SK-N-SH (cell line): ENCODE measurements around the gene METTL25B. TPM values are rescaled to one million over a fixed set of nuclear protein-coding genes. Genes with fewer than 3 reads are reported as not detected.
A peak's percentile ranks its signal among the peaks of the same experiment; 100 is the strongest.

Experiments
- CTCF ChIA-PET: fragments of 300-600, 350-600 bp; formaldehyde crosslinking; extraction: SDS; loops from one replicate; lab custom pipeline; 2021; lab: Yijun Ruan, JAX
- POLR2A ChIA-PET: fragments of 350-600 bp; sonication (Branson Sonifier 250); formaldehyde crosslinking; extraction: SDS; loops from one replicate; lab custom pipeline; 2020; ENCODE audit warnings: antibody characterized with exemption, inconsistent platforms; lab: Yijun Ruan, JAX
- DNase-seq: peaks from one replicate; pipeline ENCODE4 v3.0.0; 2012
- H2AFZ ChIP-seq: fragments of 200-600 bp; sonication (generic); 2 replicates; pipeline ENCODE4 v1.8.1; 2016; ENCODE audit warnings: antibody characterized with exemption, mild to moderate bottlenecking, low read depth
- H3F3A ChIP-seq: fragments of 200-600 bp; sonication (generic); replicated peaks from 2 replicates; pipeline ENCODE3; 2016; ENCODE audit warnings: antibody characterized with exemption, mild to moderate bottlenecking; ENCODE audit not compliant: insufficient read depth
- H3K27ac ChIP-seq, 2 experiments: fragments of 200-500 bp in 1 of 2; fragments of 200-600 bp in 1 of 2; sonication (Bioruptor generic) in 1 of 2; sonication (generic), shearing (Covaris generic) in 1 of 2; 2 replicates each; pipeline versions ENCODE4 v1.5.1 to v1.6.1; 2014 to 2016; ENCODE audit warnings: low read depth in 2 of 2, inconsistent platforms in 1 of 2, low read length in 1 of 2, mild to moderate bottlenecking in 1 of 2, mixed read lengths in 1 of 2
- H3K27me3 ChIP-seq: fragments of 200-600 bp; sonication (generic), shearing (Covaris generic); 2 replicates; pipeline ENCODE4 v1.6.1; 2016; ENCODE audit warnings: mixed run types; ENCODE audit not compliant: insufficient read depth
- H3K36me3 ChIP-seq, 2 experiments: fragments of 200-500 bp in 1 of 2; fragments of 200-600 bp in 1 of 2; sonication (Bioruptor generic) in 1 of 2; sonication (generic) in 1 of 2; replicated peaks in 1 of 2; 2 replicates each; pipeline versions ENCODE3 to v1.5.1; 2014 to 2016; ENCODE audit warnings: low read length in 1 of 2, mild to moderate bottlenecking in 1 of 2; ENCODE audit not compliant: insufficient read depth in 2 of 2, control insufficient read depth in 1 of 2
- H3K4me1 ChIP-seq, 2 experiments: fragments of 200-500 bp in 1 of 2; fragments of 200-600 bp in 1 of 2; sonication (Bioruptor generic) in 1 of 2; sonication (generic), shearing (Covaris generic) in 1 of 2; 2 replicates each; pipeline versions ENCODE4 v1.5.1 to v1.6.1; 2014 to 2016; ENCODE audit warnings: low read depth in 1 of 2, low read length in 1 of 2, mixed run types in 1 of 2; ENCODE audit not compliant: insufficient read depth in 2 of 2, control insufficient read depth in 1 of 2
- H3K4me2 ChIP-seq: fragments of 200-600 bp; sonication (generic), shearing (Covaris generic); 2 replicates; pipeline ENCODE4 v1.6.1; 2017; ENCODE audit warnings: mixed run types
- H3K4me3 ChIP-seq, 2 experiments: fragments of 200-500 bp in 1 of 2; fragments of 200-600 bp in 1 of 2; sonication (Bioruptor generic) in 1 of 2; sonication (generic), shearing (Covaris generic) in 1 of 2; 2 replicates each; pipeline versions ENCODE4 v1.5.1 to v1.8.1; 2014 to 2016; ENCODE audit warnings: low read depth in 2 of 2, inconsistent platforms in 1 of 2, low read length in 1 of 2, mild to moderate bottlenecking in 1 of 2, mixed read lengths in 1 of 2, moderate library complexity in 1 of 2
- H3K79me2 ChIP-seq: fragments of 200-600 bp; sonication (generic); 2 replicates; pipeline ENCODE4 v1.8.1; 2017; ENCODE audit warnings: mild to moderate bottlenecking; ENCODE audit not compliant: insufficient read depth
- H3K9ac ChIP-seq: fragments of 200-600 bp; sonication (generic); 2 replicates; pipeline ENCODE4 v1.6.1; 2017; ENCODE audit warnings: mixed run types
- H3K9me2 ChIP-seq: fragments of 200-600 bp; sonication (generic); 2 replicates; pipeline ENCODE4 v1.6.1; 2017; ENCODE audit warnings: mixed run types
- H3K9me3 ChIP-seq: fragments of 200-600 bp; sonication (generic); 2 replicates; pipeline ENCODE4 v1.6.1; 2017; ENCODE audit warnings: mixed run types, mild to moderate bottlenecking, moderate library complexity
- H4K20me1 ChIP-seq: fragments of 200-600 bp; sonication (generic); 2 replicates; pipeline ENCODE4 v1.6.1; 2017; ENCODE audit warnings: mild to moderate bottlenecking, mixed run types; ENCODE audit not compliant: insufficient read depth
- CTCF ChIP-seq: fragments of 200-600 bp; sonication (generic); IDR thresholded peaks from 2 replicates; pipeline ENCODE4 v1.6.1; 2017; ENCODE audit warnings: antibody characterized with exemption, mild to moderate bottlenecking, moderate library complexity
- ELF1 ChIP-seq: IDR thresholded peaks from 2 replicates; pipeline ENCODE4 v1.4.0; 2012
- EP300 ChIP-seq, 2 experiments: IDR thresholded peaks; 2 replicates each; pipeline versions ENCODE4 v1.4.0 to v1.6.1; 2012; ENCODE audit warnings: borderline replicate concordance in 1 of 2, low read depth in 1 of 2, low read length in 1 of 2
- EZH2phosphoT487 ChIP-seq: fragments of 200-600 bp; sonication (generic); IDR thresholded peaks from 2 replicates; pipeline ENCODE4 v1.6.1; 2017; ENCODE audit warnings: low read depth, mixed run types, mild to moderate bottlenecking, antibody characterized with exemption, moderate library complexity, borderline replicate concordance
- FOSL2 ChIP-seq: IDR thresholded peaks from 2 replicates; pipeline ENCODE4 v1.4.0; 2012; ENCODE audit warnings: low read depth, mild to moderate bottlenecking, moderate library complexity, borderline replicate concordance
- FOXJ3 ChIP-seq: sonication (generic); formaldehyde crosslinking; IDR thresholded peaks from 2 replicates; pipeline ENCODE4 v1.5.1; 2020; ENCODE audit warnings: mild to moderate bottlenecking, missing genetic modification reagents
- GABPA ChIP-seq: IDR thresholded peaks from 2 replicates; pipeline ENCODE4 v1.4.0; 2012; ENCODE audit warnings: low read depth, mild to moderate bottlenecking
- GATA2 ChIP-seq: sonication (generic); formaldehyde crosslinking; IDR thresholded peaks from 2 replicates; pipeline ENCODE4 v1.5.0; 2020; ENCODE audit warnings: mild to moderate bottlenecking, missing genetic modification reagents
- IRF3 ChIP-seq: fragments of 150-350 bp; IDR thresholded peaks from 2 replicates; pipeline ENCODE4 v1.6.1; 2016; ENCODE audit warnings: mild to moderate bottlenecking, low read depth, low read length
- MEF2A ChIP-seq: IDR thresholded peaks from 2 replicates; pipeline ENCODE4 v1.4.0; 2012; ENCODE audit warnings: low read depth, borderline replicate concordance
- NFIC ChIP-seq: IDR thresholded peaks from 2 replicates; pipeline ENCODE4 v1.4.0; 2012; ENCODE audit warnings: borderline replicate concordance
- PBX3 ChIP-seq: IDR thresholded peaks from 2 replicates; pipeline ENCODE4; 2012
- RAD21 ChIP-seq: IDR thresholded peaks from 2 replicates; pipeline ENCODE4 v1.6.1; 2012; ENCODE audit warnings: mild to moderate bottlenecking, low read length
- RCOR1 ChIP-seq: fragments of 150-350 bp; IDR thresholded peaks from 2 replicates; pipeline ENCODE4 v1.6.1; 2017; ENCODE audit warnings: antibody characterized with exemption, low read length
- REST ChIP-seq: IDR thresholded peaks from 2 replicates; pipeline ENCODE4 v1.6.1; 2012; ENCODE audit warnings: mild to moderate bottlenecking, low read depth, low read length, moderate library complexity
- SMC3 ChIP-seq: IDR thresholded peaks from 2 replicates; pipeline ENCODE4 v1.6.1; 2012; ENCODE audit warnings: low read depth, low read length, improper control_type of control experiment
- TAF1 ChIP-seq: IDR thresholded peaks from 2 replicates; pipeline ENCODE4 v1.6.1; 2012; ENCODE audit warnings: low read depth, mild to moderate bottlenecking, low read length, moderate library complexity, borderline replicate concordance
- TEAD4 ChIP-seq: IDR thresholded peaks from 2 replicates; pipeline ENCODE4 v1.4.0; 2012; ENCODE audit warnings: mild to moderate bottlenecking, borderline replicate concordance; ENCODE audit not compliant: insufficient read depth
- USF1 ChIP-seq: IDR thresholded peaks from 2 replicates; pipeline ENCODE4 v1.4.0; 2012; ENCODE audit warnings: low read depth, borderline replicate concordance
- ZBTB33 ChIP-seq: IDR thresholded peaks from 2 replicates; pipeline ENCODE4 v1.4.0; 2012; ENCODE audit warnings: low read depth, borderline replicate concordance
- WGBS: methylation state at CpG from one replicate; pipeline ENCODE4 v1.1.6; 2017; ENCODE audit warnings: low lambda C conversion rate; 5-methylcytosine and 5-hydroxymethylcytosine counted together
- polyA plus RNA-seq, 3 experiments: library from polyadenylated mRNA; depleted of rRNA; stranded (reverse); fragments of >200 nt; gene quantifications; 2 replicates each; pipeline ENCODE4 v1.2.3, GENCODE V29; 2012

The METTL25B gene
- polyA plus RNA-seq, 1 of the 3 experiments (the other 2 are of a cell fraction) = 20.1 TPM

- peak within 1 kb of the TSS; percentile 76 to 87 for H3K4me3 ChIP-seq
- CTCF ChIA-PET = interaction anchor here (0.8 to 38.0 kb wide), 14 partner anchors 10 to 199 kb away, joined by 3 to 2702 read pairs (median 25); partner anchors contain the start of genes CRABP2, INSRR, MRPL24 and NES
- H3K36me3 ChIP-seq = peaks cover 19 to 32% of the 10 kb centered on the region in 2 experiments
- peaks cover 9% of the 10 kb centered on the region for H3F3A ChIP-seq
- H3K79me2 ChIP-seq = peaks cover 64% of the 10 kb centered on the region
- DNase-seq = peak; percentile 92
- H3K9ac ChIP-seq = peak within 1 kb of the TSS; percentile 93
- H3K9me2 ChIP-seq = no peaks in the 10 kb centered on the region
- peak within 1 kb of the TSS; percentile 83 to 88 for H3K27ac ChIP-seq
- WGBS = 5% methylated on average over 33 of the region's 57 CpGs
- H3K27me3 ChIP-seq = no peaks in the 10 kb centered on the region
- no peaks in the 10 kb centered on the region for H3K9me3 ChIP-seq
- peaks cover 31% of the 10 kb centered on the region for H4K20me1 ChIP-seq
- H3K4me2 ChIP-seq = peak within 1 kb of the TSS; percentile 95
- POLR2A ChIA-PET = interaction anchor here (0.5 to 3.6 kb wide), 15 partner anchors 9 to 131 kb away, joined by 3 to 25 read pairs (median 5); partner anchors contain the start of genes CRABP2, HDGF, MRPL24 and NES
- peak within 1 kb of the TSS; percentile 84 for H2AFZ ChIP-seq
- peaks cover 28 to 56% of the 10 kb centered on the region in 2 experiments for H3K4me1 ChIP-seq
- TF ChIP-seq USF1 (0 out of 2 replicates have a peak, but pooled peaks have one; percentile 12), EZH2phosphoT487 (no peak), NFIC (no peak), PBX3 (peak; percentile 23), GATA2 (CRISPR knock-in tag) (no peak), RAD21 (no peak), EP300 (IDR thresholded peaks at IDR 0.05; ENCODE audit: borderline replicate concordance in 1 of 2, low read depth in 1 of 2, low read length in 1 of 2) (no peak), ZBTB33 (no peak), ELF1 (peak; percentile 80), REST (no peak; the same call in 1 of the 2 replicates), SMC3 (no peak), MEF2A (no peak), FOSL2 (no peak), GABPA (peak; percentile 79), TAF1 (peak; percentile 40; the same call in 1 of the 2 replicates), CTCF (no peak), RCOR1 (no peak; the same call in 1 of the 2 replicates), IRF3 (no peak; the same call in 1 of the 2 replicates), FOXJ3 (CRISPR knock-in tag) (no peak), TEAD4 (no peak)
These were observed 562 bp downstream of the METTL25B start, which contains the start of gene ISG20L2 for GRCh38 chr1:156728599-156729462. TSS of gene ISG20L2 (minus strand) at chr1:156728766. CDS start at chr1:156727652, 1,114 bp downstream.
